Measurements from ENCODE around the gene HRAS.
"Not testable (repeated sequence)": the region's sequence is repeated elsewhere in the genome, so short reads cannot be mapped to it uniquely, and the experiment has no call there.

Gene HRAS

DNA sequence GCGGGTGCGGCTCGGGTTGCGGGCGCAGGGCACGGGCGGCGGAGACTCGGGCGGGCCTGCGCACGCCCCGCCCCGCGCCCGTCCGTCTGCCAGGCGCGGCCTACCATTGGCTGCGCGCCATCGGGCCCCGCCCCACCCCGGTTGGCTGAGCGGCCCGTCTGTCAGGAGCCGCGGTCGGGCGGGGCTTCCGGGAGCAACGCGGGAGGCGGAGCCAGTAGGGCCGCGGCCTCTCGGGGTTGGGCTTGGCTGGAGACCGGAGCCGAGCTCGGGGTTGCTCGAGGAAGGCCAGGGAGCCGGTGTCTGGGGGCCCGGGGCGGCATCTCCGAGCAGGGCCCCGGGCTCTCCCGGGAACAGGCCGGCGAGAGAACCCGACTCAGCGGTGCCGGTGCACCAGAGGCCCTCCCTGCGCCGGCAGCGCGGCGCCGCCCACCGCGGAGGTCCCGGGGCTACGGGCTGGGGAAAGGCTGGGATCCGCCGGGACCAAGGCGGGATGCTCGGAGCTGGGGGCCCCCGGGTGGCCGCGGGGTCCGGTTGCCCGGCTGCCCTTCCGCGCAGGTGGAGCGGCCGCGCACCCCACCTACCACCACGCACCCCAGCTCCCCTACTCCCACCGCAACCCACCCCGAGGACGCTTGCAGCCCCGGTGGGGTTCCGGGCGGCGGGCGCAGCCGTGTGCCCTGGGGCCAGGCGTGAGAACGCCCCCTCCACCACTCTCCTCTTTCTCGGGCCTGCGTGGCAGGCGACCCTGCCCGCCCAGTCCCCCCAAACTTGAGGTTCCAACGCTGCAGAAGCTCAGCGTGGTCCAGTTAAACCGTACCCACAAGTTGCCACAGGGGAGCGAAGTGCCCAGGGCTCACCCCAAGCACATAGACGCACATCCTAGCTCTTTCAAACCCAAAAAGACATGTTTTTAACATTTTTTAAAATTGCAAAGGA lies at the start of gene HRAS:
Gene HRAS, minus strand, starts transcription at position 58 of the 936 bp plus-strand sequence.
- peak; percentile 99 for DNase-seq

DNA sequence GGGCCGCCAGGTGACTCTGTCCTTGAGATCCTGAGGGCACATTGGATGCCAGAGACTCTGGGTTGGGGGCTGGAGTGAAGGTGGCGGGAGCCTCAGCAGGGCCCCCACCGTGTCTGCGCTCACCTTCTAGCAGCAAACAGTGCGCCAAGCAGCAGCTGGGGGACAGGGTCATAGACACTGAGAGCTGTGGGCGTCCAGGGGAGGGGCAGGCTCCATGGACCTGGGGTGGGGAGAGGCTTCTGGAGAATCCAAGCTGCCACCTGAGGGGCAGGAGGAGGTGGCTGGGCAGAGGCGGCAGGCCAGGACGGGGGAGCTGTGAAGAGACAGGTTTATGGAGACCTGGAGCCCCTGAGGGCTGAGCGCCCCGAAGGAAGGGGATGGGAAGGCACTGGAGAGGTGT lies 48.9 kb upstream of the HRAS start:
- no peak for DNase-seq

- no peak for DNase-seq
These were observed 46.4 kb upstream of the HRAS start for GRCh38 chr11:581752-582151.

DNA sequence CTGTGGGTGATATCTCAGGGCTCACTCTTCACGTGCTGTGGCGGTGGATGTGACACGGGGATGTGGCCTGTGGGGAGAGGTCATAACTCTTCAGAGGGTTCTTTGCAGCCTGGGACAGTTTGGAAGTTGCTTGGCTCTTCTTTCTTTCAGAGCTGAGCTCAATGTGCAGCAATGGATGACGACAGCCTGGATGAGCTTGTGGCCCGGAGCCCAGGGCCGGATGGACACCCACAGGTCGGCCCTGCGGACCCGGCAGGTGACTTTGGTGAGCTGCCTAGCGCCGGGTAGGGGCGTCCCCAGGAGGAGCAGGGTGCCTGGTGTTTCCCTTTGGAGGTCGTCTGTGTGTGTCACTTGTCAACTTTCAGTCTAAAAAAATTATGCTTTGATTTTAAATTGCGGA lies 46.0 kb upstream of the HRAS start:
- DNase-seq: no peak

DNA sequence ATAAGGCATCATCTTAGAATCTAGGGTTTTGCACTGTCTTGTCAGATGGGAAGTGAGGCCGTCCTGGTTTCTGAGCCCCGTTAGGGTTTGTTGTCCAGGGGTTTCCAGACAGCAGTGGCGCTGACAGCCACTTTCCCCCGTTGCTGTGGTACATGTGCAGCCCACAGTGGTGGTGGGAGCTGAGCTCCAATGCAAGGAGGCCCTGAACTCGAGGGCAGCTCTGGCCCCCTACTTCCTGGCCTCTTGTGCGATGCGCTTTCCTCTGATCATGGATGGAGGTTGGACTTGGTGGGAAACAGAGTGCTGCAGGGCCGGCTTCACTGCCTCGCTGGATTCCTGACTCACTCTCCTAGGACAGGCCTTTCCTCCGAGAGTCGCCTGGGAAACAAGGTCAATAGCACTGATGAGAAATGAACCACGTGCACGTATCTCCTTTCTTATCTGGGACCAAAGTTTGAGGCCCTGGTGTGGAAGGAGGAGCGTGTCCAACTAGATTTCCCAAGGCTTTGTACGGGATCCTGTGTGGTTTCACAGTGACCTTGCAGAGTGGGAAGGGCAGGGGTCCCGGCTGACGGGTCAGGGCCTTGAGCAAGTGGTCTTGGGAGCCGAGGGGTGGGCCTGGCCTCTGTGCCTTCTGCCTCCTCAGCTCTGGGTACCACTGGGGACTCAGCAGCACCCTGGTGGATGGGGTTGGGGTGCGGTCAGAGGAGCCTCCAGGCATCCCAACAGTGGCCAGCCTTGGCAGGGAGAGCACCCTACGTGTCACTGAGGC lies 44.6 kb upstream of the HRAS start:
- DNase-seq: no peak

DNA sequence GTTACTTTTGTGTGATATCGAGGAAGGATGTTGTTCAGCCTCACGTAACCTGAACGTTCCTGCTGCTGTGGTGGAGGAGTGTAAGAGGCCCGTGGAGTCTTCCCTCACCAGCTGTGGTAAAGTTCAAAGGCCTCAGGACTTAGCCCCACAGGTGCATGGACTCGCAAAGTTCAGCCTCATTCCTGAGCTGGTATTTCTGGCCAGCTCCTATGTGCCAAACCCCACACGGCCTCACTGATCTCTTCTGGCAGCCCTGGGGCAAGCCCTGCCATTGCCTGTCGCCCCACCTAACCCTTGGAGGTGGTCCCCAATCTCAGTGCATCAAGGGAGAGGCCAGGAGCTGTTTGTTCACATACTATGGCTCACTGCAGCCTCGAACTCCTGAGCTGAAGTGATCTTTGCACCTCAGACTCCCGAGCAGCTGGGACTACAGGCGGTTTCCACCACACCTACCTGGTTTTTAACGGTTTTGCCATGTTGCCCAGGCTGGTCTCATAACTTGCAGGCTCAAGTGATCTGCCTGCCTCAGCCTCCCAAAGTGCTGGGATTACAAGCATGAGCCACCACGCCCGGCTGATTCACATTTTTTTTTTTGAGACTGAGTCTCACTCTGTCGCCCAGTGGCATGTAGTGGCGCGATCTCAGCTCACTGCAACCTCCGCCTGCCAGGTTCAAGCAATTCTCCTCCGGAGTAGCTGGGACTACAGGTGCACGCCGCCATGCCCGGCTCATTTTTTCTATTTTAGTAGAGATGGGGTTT lies 43.1 kb upstream of the HRAS start:
- no peak for DNase-seq

DNA sequence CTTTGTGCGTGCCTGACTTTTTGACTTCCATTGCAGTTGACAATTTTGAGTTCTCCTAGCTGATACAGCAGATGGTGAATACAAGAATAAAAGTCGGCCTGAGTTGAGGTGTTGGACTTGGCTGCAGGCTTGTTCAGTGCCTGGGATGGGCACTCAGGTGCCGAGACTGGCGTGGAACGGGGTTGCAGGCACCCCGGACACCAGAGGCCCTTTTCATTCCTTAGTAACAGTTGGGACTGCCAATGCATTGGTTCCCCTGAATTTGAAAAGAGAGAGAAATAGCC lies 42.2 kb upstream of the HRAS start:
- no peak for DNase-seq

GRCh38 chr11:576811-577610 lies 41.6 kb upstream of the HRAS start:
- DNase-seq: peak; percentile 49

DNA sequence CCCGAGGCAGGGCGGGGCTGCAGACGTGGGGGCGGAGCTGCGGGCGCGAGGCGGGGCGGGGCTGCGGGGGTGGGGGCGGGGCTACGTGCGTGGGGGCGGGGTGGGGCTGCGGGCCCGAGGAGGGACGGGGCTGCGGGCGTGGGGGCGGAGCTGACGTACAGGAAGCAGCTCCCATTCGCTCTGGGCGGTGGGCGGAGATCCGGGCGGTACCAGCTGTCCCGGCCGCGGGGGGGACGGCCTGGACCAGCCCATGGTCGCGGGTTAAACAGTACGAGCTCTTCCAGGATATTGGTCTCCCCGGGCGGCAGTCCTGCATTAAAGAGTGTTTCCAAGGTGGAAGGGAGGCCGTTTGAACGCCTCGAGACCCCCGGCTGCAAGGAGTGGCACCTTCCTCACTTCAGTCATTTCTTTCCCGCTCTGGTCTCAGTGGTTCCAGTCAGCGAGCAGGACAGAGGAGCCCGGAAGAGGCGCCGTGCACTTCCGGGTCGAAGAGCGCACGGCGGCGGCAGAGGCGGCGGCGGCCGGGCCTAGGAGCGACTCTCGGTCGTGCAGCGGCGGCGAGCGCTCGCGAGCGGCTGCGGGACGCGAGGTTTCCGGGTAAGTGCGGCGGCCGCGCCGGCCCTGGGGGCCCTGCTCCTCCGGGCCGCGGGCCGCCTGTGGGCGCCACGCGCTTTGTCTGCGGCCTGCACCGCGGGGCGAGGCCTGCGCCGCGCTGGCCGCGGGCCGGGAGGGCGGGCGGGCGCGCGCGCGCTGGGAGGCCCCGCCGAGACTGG lies 40.8 kb upstream of the HRAS start, which contains the start of gene PHRF1:
Gene PHRF1, plus strand, starts transcription at position 475 of the 773 bp plus-strand sequence. CDS start 5,043 bp downstream, outside the sequence.
- DNase-seq: peak; percentile 98

DNA sequence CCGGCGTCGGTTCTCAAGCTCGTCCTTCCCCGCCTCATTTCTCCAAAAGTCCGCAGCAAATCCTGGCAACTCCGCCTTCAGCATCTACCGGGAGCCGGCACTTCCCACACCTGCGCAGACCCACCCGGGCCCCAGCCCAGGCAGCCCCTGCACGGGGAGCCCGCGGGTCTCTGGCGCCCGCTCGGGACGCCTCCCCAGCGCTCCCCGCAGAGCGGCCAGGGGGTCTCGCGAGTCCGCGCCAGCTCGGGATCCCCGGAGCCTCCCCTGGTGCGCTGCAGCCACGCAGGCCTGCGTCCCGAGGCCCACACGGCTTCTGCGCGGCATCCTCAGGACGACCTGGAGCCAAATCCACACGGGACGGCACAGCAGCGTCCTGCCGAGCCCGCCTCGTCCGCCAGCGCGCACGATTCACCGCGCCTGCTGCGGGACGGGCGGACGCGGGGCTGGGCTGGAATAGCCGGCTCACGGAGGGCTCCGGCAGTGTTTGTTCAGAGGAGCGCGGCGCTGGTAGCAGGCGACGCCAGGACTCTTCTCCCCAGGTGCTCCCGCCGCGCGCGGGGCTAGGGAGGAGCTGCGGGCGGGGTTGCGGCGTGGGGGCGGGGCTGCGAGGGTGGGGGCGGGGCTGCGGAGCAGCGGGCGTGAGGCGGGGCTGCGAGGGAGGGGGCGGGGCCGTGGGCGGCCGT lies 40.1 kb upstream of the HRAS start:
- DNase-seq: peak; percentile 95

GRCh38 chr11:574632-575312 lies 39.4 kb upstream of the HRAS start:
- peak; percentile 55 for DNase-seq

DNA sequence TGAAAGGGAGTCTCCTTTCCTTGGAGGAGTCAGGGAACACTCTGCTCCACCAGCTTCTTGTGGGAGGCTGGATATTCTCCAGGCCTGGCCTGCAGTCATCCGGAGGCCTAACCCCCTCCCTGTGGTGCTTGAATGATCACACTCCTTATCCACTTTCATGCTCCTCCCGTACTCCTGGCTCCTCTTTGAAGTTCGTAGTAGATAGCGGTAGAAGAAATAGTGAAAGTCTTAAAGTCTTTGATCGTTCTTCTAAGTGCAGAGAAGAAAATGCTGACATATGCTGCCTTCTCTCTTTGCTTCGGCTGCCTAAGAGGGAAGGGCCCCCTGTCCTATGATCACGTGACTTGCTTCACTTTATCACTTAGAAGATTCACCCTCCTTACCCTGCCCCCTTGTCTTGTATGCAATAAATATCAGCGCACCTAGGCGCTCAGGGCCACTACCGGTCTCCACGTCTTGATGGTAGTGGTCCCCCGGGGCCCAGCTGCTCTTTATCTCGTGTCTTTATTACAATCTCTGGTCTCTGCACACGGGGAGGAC lies 38.7 kb upstream of the HRAS start:
- DNase-seq: not testable (repeated sequence)

DNA sequence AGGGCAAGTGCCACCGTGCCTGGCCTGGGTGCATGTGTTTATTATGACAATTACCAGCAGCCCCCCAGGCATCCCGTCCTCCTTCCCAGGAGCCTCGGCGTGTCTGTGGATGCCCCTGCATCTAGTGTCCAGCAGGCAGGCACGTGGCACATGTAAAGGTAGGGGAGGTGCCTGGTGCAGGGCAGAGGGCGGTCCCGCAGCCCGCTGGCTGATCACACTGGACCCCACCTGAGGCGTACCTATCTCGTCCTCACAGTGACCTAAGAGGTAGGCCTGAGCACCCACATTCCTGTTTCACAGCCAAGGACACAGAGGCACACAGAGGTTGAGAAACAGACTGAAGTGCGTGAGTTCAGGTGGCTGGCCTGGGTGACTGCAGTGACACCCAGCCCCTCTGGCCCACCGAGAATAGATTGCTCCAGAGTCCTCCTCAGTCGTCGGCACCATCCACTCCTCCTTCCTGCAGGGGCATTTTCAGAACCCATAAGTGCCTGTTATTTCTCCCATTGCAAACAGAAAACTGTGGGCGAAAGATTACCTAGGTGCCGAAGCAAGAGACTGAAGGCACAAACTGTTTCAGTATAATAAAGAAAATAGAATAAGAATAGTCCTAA lies 37.9 kb upstream of the HRAS start:
- DNase-seq: no peak

DNA sequence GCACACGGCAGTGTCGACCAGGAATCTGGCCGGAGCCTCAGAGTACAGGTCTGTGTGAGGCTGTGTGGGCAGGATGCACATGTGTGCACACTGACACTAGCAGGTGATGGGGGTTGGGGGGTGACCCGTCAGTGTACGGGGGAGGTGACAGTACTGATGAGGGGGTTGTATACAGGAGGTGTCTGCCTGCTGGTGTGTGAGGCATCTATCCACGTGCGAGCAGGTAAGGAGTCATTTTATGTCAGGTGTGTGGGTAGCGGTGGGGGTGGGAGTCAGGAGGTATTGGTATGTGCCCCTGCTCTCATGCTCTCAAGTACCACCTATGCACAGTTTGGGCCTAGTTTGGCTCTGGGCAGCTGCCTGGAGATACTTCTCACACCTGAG lies 36.4 kb upstream of the HRAS start:
- no peak for DNase-seq

GRCh38 chr11:569158-569885 lies 33.9 kb upstream of the HRAS start:
- DNase-seq: peak; percentile 58

DNA sequence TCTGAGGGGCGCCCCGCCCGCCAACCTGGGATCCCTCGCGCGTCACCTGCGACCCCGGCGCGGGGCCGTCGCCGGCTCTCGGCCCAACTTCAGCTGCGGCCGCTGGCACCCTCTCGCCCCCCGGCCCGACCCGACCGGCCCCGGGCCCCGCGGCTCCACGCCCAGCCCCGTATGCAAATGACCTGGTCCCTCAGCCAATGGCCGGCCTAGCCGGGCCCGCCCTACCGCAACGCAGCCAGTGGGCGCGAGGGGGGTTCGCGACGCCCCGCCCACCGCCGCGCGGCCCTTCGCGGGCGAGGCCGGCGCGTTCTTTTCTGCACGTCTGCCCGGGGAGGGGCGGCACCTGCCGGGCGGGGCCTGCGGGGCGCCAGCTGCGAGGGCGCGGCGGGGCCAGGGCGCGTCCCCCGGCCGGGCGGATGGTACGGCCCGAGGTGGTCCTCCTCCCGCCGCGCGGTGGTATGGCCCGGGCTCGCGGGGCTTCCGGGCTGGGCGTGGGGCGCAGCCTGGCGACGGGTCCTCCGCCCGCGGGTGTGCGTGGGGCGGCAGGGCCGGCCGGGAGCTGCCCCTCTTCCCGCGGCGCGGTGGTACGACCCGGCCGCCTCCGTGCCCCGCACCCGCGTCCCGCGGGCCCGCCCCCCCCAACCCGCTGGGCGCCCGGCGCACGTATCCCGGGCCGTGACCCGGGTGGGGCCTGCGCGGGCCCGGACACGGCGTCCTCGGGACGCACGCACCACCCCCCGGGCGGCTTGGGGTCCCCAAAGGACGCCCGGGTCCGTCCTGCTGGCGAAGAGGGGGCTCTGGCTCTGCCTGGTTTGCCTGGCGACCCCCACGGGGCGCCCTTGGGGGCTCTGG lies 33.2 kb upstream of the HRAS start:
- peak; percentile 99 for DNase-seq

DNA sequence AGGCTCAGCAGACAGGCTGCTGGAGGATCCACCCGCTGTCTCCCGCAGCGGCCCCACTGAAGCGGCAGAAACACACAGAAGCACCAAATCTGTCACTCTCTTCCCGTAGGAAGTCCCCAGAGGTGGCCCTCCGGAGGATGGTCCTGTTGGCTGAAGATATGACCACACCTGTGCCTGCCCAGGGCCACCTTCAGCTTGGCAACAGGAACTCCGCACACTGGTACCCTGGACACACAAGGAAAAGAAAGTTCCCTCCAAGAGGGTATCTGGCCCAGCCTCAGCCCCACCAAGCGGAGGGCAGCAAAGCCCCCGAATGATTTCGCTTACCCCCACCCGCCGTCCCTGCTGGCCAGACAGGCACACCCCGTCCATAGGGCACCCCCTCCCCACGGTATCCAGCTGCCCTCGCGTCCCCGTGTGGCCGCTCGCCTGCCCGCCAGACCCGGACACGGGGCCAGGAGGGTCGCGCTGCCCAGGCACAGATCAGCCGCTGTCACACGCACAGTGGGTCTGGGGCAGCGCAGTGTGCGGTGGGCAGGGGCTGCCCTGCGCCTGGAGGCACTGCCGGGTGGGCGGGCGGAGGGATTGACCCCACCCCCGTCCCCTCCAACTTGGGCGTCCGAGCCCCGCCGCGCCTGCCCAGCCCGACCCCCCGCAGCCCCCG lies 32.4 kb upstream of the HRAS start:
- peak; percentile 67 for DNase-seq
